ENCODE measurements around the gene OXCT1.
"Not testable (repeated sequence)": the region's sequence is repeated elsewhere in the genome, so short reads cannot be mapped to it uniquely, and the experiment has no call there.

Gene OXCT1

GRCh38 chr5:41714446-41714845 is 155.8 kb downstream of the OXCT1 start:
- not testable (repeated sequence) for H3K36me3 ChIP-seq (ENCODE audit: insufficient read depth, low read length); H3K9me3 ChIP-seq (ENCODE audit: insufficient read depth, low read depth, low read length); H3K4me1 ChIP-seq (ENCODE audit: insufficient read depth, low read length); H3K27me3 ChIP-seq (ENCODE audit: insufficient read depth, low read length); H3K4me3 ChIP-seq (ENCODE audit: low read length); H3K27ac ChIP-seq (ENCODE audit: low read depth, low read length); H3K9ac ChIP-seq (ENCODE audit: low read depth, low read length)

- no peaks in the 10 kb centered on the region for H3K36me3 ChIP-seq (ENCODE audit: insufficient read depth, low read length)
- H3K27ac ChIP-seq (ENCODE audit: low read depth, low read length), result no peak overlapping the region
- peaks cover 5% of the 10 kb centered on the region; the same call in 1 of the 2 replicates for H3K4me1 ChIP-seq (ENCODE audit: insufficient read depth, low read length)
- H3K9ac ChIP-seq (ENCODE audit: low read depth, low read length), result 0 out of 2 replicates have a peak overlapping the region, but pooled peaks have one; percentile 8
- H3K27me3 ChIP-seq (ENCODE audit: insufficient read depth, low read length), result no peaks in the 10 kb centered on the region
- WGBS, result 81% methylated on average over 2 of the region's 2 CpGs
- no peaks in the 10 kb centered on the region for H3K9me3 ChIP-seq (ENCODE audit: insufficient read depth, low read depth, low read length)
- H3K4me3 ChIP-seq (ENCODE audit: low read length), result no peak overlapping the region
These were observed 161.7 kb downstream of the OXCT1 start for GRCh38 chr5:41708604-41708940.

GRCh38 chr5:41707853-41708603 is 162.2 kb downstream of the OXCT1 start:
- Histone ChIP-seq H3K4me1 (ENCODE audit: insufficient read depth, low read length) (peaks cover 5% of the 10 kb centered on the region; the same call in 1 of the 2 replicates), H3K27me3 (ENCODE audit: insufficient read depth, low read length) (no peaks in the 10 kb centered on the region), H3K4me3 (ENCODE audit: low read length) (no peak overlapping the region), H3K36me3 (ENCODE audit: insufficient read depth, low read length) (no peaks in the 10 kb centered on the region), H3K27ac (ENCODE audit: low read depth, low read length) (no peak overlapping the region), H3K9ac (ENCODE audit: low read depth, low read length) (0 out of 2 replicates have a peak overlapping the region, but pooled peaks have one; percentile 8), H3K9me3 (ENCODE audit: insufficient read depth, low read depth, low read length) (no peaks in the 10 kb centered on the region)
- 51% methylated on average over 4 of the region's 4 CpGs for WGBS

GRCh38 chr5:41695920-41696582 is 174.2 kb downstream of the OXCT1 start:
- Histone ChIP-seq H3K9me3 (ENCODE audit: insufficient read depth, low read depth, low read length) (no peaks in the 10 kb centered on the region), H3K9ac (ENCODE audit: low read depth, low read length) (no peak overlapping the region), H3K27ac (ENCODE audit: low read depth, low read length) (no peak overlapping the region), H3K4me3 (ENCODE audit: low read length) (no peak overlapping the region), H3K4me1 (ENCODE audit: insufficient read depth, low read length) (no peaks in the 10 kb centered on the region), H3K36me3 (ENCODE audit: insufficient read depth, low read length) (no peaks in the 10 kb centered on the region), H3K27me3 (ENCODE audit: insufficient read depth, low read length) (no peaks in the 10 kb centered on the region)
- 93% methylated on average over 3 of the region's 3 CpGs for WGBS

- 98% methylated on average over 2 of the region's 2 CpGs for WGBS
- H3K36me3 ChIP-seq (ENCODE audit: insufficient read depth, low read length), result no peaks in the 10 kb centered on the region
- H3K27me3 ChIP-seq (ENCODE audit: insufficient read depth, low read length), result no peaks in the 10 kb centered on the region
- no peak overlapping the region for H3K9ac ChIP-seq (ENCODE audit: low read depth, low read length)
- no peaks in the 10 kb centered on the region for H3K9me3 ChIP-seq (ENCODE audit: insufficient read depth, low read depth, low read length)
- no peak overlapping the region for H3K4me3 ChIP-seq (ENCODE audit: low read length)
- no peak overlapping the region for H3K27ac ChIP-seq (ENCODE audit: low read depth, low read length)
- H3K4me1 ChIP-seq (ENCODE audit: insufficient read depth, low read length), result no peaks in the 10 kb centered on the region
These were observed 183.5 kb downstream of the OXCT1 start for GRCh38 chr5:41686767-41687166.

- H3K4me3 ChIP-seq (ENCODE audit: low read length), result no peak overlapping the region
- H3K36me3 ChIP-seq (ENCODE audit: insufficient read depth, low read length), result no peaks in the 10 kb centered on the region
- no peak overlapping the region for H3K27ac ChIP-seq (ENCODE audit: low read depth, low read length)
- no peaks in the 10 kb centered on the region for H3K9me3 ChIP-seq (ENCODE audit: insufficient read depth, low read depth, low read length)
- H3K9ac ChIP-seq (ENCODE audit: low read depth, low read length), result no peak overlapping the region
- H3K27me3 ChIP-seq (ENCODE audit: insufficient read depth, low read length), result no peaks in the 10 kb centered on the region
- no peaks in the 10 kb centered on the region for H3K4me1 ChIP-seq (ENCODE audit: insufficient read depth, low read length)
These were observed 184.0 kb downstream of the OXCT1 start for GRCh38 chr5:41686191-41686590.

GRCh38 chr5:41683181-41683580 is 187.0 kb downstream of the OXCT1 start:
- WGBS, result 83% methylated on average over 3 of the region's 3 CpGs
- H3K36me3 ChIP-seq (ENCODE audit: insufficient read depth, low read length), result no peaks in the 10 kb centered on the region
- H3K27ac ChIP-seq (ENCODE audit: low read depth, low read length), result no peak overlapping the region
- peaks cover 5% of the 10 kb centered on the region; the same call in 1 of the 2 replicates for H3K9me3 ChIP-seq (ENCODE audit: insufficient read depth, low read depth, low read length)
- no peaks in the 10 kb centered on the region for H3K27me3 ChIP-seq (ENCODE audit: insufficient read depth, low read length)
- H3K9ac ChIP-seq (ENCODE audit: low read depth, low read length), result no peak overlapping the region
- H3K4me1 ChIP-seq (ENCODE audit: insufficient read depth, low read length), result no peaks in the 10 kb centered on the region
- no peak overlapping the region for H3K4me3 ChIP-seq (ENCODE audit: low read length)

GRCh38 chr5:41682641-41683040 is 187.6 kb downstream of the OXCT1 start:
- Histone ChIP-seq H3K27me3 (ENCODE audit: insufficient read depth, low read length) (no peaks in the 10 kb centered on the region), H3K36me3 (ENCODE audit: insufficient read depth, low read length) (no peaks in the 10 kb centered on the region), H3K27ac (ENCODE audit: low read depth, low read length) (no peak overlapping the region), H3K9ac (ENCODE audit: low read depth, low read length) (no peak overlapping the region), H3K4me1 (ENCODE audit: insufficient read depth, low read length) (no peaks in the 10 kb centered on the region), H3K4me3 (ENCODE audit: low read length) (no peak overlapping the region), H3K9me3 (ENCODE audit: insufficient read depth, low read depth, low read length) (peaks cover 5% of the 10 kb centered on the region; the same call in 1 of the 2 replicates)
- 79% methylated on average over 1 of the region's 1 CpG for WGBS

- no peak overlapping the region for H3K4me3 ChIP-seq (ENCODE audit: low read length)
- WGBS, result 90% methylated on average over 1 of the region's 1 CpG
- no peaks in the 10 kb centered on the region for H3K4me1 ChIP-seq (ENCODE audit: insufficient read depth, low read length)
- no peak overlapping the region for H3K9ac ChIP-seq (ENCODE audit: low read depth, low read length)
- H3K27me3 ChIP-seq (ENCODE audit: insufficient read depth, low read length), result no peaks in the 10 kb centered on the region
- no peaks in the 10 kb centered on the region for H3K36me3 ChIP-seq (ENCODE audit: insufficient read depth, low read length)
- H3K27ac ChIP-seq (ENCODE audit: low read depth, low read length), result no peak overlapping the region
- H3K9me3 ChIP-seq (ENCODE audit: insufficient read depth, low read depth, low read length), result peaks cover 5% of the 10 kb centered on the region; the same call in 1 of the 2 replicates
These were observed 188.4 kb downstream of the OXCT1 start for GRCh38 chr5:41681840-41682239.

Data from HUES64 (cell line).